HAP-1 (cell line): Measurements from ENCODE around the gene ENAM.

Source experiments
- DNase-seq, 2 experiments: peaks; one replicate each; pipeline ENCODE4 v3.0.0-alpha.2; 2016 to 2020; ENCODE audit warnings: low spot score in 2 of 2
- H3K27me3 ChIP-seq: fragments of 250-450 bp; sonication (Bioruptor Pico); 2 replicates; pipeline ENCODE4 v1.5.1; 2020; ENCODE audit warnings: low read depth, mild to moderate bottlenecking, moderate library complexity
- H3K36me3 ChIP-seq: fragments of 250-450 bp; sonication (Bioruptor Pico); replicated peaks from 2 replicates; pipeline ENCODE4 v1.5.1; 2020; ENCODE audit warnings: mild to moderate bottlenecking
- H3K4me1 ChIP-seq: fragments of 250-450 bp; sonication (Bioruptor Pico); 2 replicates; pipeline ENCODE4 v1.5.1; 2020; ENCODE audit warnings: mild to moderate bottlenecking
- H3K4me3 ChIP-seq: fragments of 250-450 bp; sonication (Bioruptor Pico); 2 replicates; pipeline ENCODE4 v1.5.1; 2020; ENCODE audit warnings: mild to moderate bottlenecking, moderate library complexity
- H3K9me3 ChIP-seq: fragments of 250-450 bp; sonication (Bioruptor Pico); 2 replicates; pipeline ENCODE4 v1.5.1; 2020; ENCODE audit warnings: mild to moderate bottlenecking, moderate library complexity
- in situ Hi-C: fragments of 300-500 bp; cut with MboI; formaldehyde crosslinking; loops from 3 replicates; pipeline ENCODE4 v1.14.3; 2020; ENCODE audit warnings: low sequenced_read_pairs, inconsistent platforms, mixed read lengths

ENAM gene, protein sequence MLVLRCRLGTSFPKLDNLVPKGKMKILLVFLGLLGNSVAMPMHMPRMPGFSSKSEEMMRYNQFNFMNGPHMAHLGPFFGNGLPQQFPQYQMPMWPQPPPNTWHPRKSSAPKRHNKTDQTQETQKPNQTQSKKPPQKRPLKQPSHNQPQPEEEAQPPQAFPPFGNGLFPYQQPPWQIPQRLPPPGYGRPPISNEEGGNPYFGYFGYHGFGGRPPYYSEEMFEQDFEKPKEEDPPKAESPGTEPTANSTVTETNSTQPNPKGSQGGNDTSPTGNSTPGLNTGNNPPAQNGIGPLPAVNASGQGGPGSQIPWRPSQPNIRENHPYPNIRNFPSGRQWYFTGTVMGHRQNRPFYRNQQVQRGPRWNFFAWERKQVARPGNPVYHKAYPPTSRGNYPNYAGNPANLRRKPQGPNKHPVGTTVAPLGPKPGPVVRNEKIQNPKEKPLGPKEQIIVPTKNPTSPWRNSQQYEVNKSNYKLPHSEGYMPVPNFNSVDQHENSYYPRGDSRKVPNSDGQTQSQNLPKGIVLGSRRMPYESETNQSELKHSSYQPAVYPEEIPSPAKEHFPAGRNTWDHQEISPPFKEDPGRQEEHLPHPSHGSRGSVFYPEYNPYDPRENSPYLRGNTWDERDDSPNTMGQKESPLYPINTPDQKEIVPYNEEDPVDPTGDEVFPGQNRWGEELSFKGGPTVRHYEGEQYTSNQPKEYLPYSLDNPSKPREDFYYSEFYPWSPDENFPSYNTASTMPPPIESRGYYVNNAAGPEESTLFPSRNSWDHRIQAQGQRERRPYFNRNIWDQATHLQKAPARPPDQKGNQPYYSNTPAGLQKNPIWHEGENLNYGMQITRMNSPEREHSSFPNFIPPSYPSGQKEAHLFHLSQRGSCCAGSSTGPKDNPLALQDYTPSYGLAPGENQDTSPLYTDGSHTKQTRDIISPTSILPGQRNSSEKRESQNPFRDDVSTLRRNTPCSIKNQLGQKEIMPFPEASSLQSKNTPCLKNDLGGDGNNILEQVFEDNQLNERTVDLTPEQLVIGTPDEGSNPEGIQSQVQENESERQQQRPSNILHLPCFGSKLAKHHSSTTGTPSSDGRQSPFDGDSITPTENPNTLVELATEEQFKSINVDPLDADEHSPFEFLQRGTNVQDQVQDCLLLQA

DNA sequence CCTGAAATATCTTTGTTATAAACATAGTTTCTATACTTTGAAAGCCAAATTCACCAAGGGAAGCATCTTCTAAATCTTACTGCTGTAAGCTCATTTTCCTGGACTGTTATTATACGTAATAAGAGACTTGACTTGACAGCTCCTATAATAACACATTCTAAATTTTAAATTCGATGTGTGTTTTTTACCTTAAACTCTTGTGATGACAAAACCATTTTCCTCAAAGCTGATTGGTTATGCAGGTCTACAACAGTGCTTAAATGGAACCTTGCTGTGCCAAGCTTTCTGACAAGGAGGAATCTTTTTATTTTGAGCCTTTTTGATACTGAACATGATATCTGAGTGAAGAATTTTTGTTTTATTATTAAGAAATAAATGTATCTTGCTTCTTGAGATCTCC is at the start of gene ENAM:
Gene ENAM, plus strand, starts transcription at position 301 of the 400 bp plus-strand sequence. CDS start 757 bp downstream, outside the sequence.
- no peak within 1 kb of the TSS for H3K4me3 ChIP-seq
- H3K9me3 ChIP-seq = no peaks in the 10 kb centered on the region
- H3K36me3 ChIP-seq = no peaks in the 10 kb centered on the region
- no peaks in the 10 kb centered on the region for H3K4me1 ChIP-seq
- H3K27me3 ChIP-seq = no peaks in the 10 kb centered on the region
- DNase-seq = no peak
- in situ Hi-C loops = no loop called here

DNA sequence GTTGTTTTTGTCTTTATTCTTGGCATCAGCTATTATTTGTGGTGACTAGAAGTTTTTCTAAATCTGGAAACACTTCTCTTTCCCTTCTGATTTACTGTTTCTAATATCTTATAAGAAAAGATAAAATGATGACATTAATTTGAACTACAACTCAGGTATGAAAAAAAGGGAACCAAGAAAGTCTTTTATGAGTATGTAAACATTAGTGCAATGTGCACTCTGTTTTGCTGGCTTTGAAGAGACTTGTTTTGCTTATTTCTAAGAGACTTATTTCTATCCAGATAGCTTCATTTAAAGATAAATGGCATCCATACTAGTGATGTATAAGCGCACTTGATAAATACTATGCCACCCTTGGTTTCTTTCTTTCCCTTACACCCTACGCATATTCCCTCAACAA is 46.6 kb upstream of the ENAM start:
- Histone ChIP-seq H3K4me1 (no peaks in the 10 kb centered on the region), H3K9me3 (no peaks in the 10 kb centered on the region), H3K4me3 (no peak overlapping the region), H3K27me3 (no peaks in the 10 kb centered on the region), H3K36me3 (no peaks in the 10 kb centered on the region)
- in situ Hi-C loops = no loop called here
- DNase-seq = no peak

DNA sequence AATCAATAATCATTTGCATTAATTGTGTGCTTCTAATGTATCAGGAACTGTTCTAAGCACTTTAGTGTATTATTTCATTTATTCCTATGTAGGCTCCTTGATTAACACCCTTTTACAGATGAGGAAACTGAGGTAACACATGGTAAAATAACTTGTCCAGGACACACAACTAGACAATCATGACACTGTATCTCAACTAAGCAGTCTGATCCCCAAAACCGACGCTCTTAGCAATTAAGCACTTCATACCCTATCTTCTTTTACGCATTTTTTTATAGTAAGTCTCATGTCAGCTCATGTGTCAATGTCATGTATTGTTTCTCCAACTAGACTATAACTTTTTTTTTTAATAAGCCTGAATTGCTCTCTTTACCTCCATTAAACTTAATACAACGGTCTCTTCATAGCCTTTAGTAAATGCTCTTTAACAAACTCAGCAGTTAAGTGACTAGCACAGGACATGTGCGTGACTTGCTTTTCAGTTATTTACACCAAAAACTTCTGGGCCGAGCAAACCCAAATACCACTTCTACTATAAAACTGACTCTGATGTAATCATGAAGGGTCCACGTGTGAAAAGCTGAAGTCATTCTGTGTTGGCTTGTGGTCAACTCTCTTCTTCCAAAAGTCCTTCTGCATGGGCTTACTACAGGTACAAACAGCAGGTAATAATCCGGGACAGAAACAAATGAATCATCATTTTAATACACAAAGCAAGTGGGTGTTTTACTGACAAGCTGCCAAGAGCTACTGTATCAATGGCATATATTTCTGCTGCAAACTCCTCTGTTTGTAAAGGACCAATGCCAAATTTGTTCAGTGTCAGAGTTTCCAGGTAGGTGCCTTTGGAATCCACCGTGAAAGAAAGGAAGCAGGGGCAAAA is 44.4 kb upstream of the ENAM start:
- Histone ChIP-seq H3K27me3 (no peaks in the 10 kb centered on the region), H3K36me3 (no peaks in the 10 kb centered on the region), H3K4me3 (no peak overlapping the region), H3K4me1 (no peaks in the 10 kb centered on the region), H3K9me3 (no peaks in the 10 kb centered on the region)
- in situ Hi-C loops = no loop called here
- DNase-seq = no peak

DNA sequence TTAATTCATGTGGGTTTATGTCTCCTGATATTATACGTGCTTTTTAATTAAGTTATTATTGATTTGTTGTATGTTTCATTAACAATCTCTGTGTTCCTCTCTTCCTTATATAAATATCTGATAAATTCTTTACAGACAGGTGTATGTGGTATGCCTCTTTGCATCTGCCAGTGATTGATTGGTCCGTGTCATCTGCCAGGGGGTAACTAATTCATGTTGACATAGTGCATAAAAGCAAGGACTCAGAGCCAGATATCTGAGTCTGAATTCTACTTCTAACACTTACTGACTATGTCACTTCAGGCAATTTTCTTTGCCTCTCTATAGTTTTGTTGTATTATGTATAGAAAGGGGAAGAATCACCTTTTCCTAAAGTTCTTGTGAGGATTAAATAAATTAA is 41.7 kb upstream of the ENAM start:
- in situ Hi-C loops = no loop called here
- H3K9me3 ChIP-seq = no peaks in the 10 kb centered on the region
- DNase-seq = no peak

DNA sequence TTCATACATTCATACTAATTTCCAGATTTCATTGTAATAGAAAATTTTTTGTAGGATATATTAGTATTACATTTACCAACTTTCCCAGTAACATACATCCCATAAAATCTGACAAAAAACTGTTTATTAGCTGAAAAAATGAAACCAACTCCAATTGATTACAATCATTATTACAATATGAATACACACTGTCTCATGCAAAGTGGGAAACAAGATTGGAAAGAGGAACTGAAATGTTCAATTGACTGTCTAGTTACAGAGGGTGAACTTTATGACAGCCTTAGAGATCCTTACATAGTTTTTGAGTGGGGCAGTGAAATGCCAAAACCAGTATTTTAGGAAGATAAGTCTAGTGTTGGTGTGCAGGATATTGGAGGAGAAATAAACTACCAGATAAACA is 38.8 kb upstream of the ENAM start:
- Histone ChIP-seq H3K36me3 (no peaks in the 10 kb centered on the region), H3K27me3 (no peaks in the 10 kb centered on the region), H3K9me3 (no peaks in the 10 kb centered on the region), H3K4me3 (no peak overlapping the region), H3K4me1 (peaks cover 10% of the 10 kb centered on the region)
- in situ Hi-C loops = no loop called here
- DNase-seq = no peak

More for the DNA sequence above, 41.7 kb upstream of the ENAM start:
- Histone ChIP-seq H3K4me1 (peaks cover 10% of the 10 kb centered on the region), H3K36me3 (no peaks in the 10 kb centered on the region), H3K4me3 (no peak overlapping the region), H3K27me3 (no peaks in the 10 kb centered on the region)

DNA sequence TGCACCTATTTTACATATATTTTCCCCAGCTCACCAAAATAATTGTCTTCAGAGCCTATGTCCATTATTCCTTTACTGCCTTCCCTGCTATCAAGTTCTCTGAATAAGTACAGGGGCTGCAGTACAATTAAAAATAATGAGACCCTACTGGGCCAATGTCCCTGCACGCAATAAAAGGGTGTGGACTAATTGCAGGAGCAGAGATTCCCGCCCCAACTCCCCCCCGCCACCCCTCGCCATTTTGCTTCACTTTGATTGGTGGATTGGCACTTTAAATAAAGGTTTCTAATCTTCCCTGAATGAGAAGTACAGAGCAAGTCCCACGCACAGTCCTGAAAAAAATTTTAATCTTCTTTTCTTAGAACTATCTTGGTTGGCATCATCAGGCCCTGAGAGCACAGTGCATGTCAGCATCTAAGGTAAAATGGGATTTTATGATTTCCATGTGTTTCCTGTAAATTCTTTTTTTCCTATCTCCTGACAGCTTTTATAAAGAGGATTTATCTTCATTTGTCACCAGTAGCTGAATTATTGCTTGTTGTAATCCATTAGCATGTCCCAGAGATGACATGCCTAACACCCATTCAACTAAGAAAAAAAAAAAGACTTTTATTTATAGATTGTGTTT is 36.5 kb upstream of the ENAM start, which contains the start of gene AMBN:
Gene AMBN, plus strand, starts transcription at position 302 of the 628 bp plus-strand sequence. Its CDS starts 103 bp downstream, at position 405.
- in situ Hi-C loops = no loop called here
- peak; percentile 35 to 59 for DNase-seq
- H3K27me3 ChIP-seq = no peaks in the 10 kb centered on the region
- no peak within 1 kb of the TSS for H3K4me3 ChIP-seq
- no peaks in the 10 kb centered on the region for H3K36me3 ChIP-seq
- H3K4me1 ChIP-seq = peaks cover 10% of the 10 kb centered on the region
- no peaks in the 10 kb centered on the region for H3K9me3 ChIP-seq

DNA sequence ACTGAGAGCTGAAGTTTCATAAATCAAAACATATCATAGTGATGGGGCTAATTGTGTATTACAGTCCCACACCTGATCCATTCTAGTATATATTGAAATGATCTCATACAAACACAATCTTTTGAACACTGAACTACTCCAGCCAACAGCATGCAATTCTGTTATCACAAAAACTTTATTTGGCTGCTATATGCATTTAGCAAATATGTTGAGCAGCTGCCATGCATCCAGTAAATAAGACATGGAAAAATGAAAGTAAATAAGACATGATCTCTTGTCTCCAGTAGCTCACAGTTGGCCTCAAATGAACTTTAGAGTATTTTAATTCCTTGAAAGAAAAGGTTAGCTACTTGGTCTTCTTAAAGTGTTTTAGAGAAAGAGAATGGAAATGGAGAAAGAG is 34.3 kb upstream of the ENAM start:
- H3K9me3 ChIP-seq = no peaks in the 10 kb centered on the region
- in situ Hi-C loops = no loop called here
- no peak overlapping the region for H3K4me3 ChIP-seq

DNA sequence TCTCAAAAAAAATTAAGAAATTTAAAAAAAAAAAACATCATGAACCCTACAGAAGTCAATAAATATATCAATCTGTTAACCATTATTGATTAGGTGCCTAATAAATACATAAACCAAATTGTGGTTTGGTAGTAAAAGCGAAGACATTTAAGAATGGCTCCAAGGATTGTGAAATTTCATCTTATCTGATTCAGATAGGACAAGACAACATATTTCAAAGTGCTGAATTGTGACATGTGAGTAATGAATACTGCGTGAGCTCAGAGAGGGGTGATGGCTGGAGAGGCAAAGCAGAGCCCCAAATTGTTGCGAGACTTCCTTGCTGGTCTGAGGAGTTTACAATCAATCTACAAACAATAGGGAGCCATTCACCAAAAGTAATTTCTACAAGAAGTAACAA is 28.2 kb upstream of the ENAM start:
- peaks cover 27% of the 10 kb centered on the region for H3K27me3 ChIP-seq
- no peaks in the 10 kb centered on the region for H3K36me3 ChIP-seq
- H3K9me3 ChIP-seq = no peaks in the 10 kb centered on the region
- H3K4me1 ChIP-seq = no peaks in the 10 kb centered on the region
- in situ Hi-C loops = no loop called here
- H3K4me3 ChIP-seq = no peak overlapping the region
- no peak for DNase-seq

More for the DNA sequence above, 34.3 kb upstream of the ENAM start:
- H3K4me1 ChIP-seq = peaks cover 10% of the 10 kb centered on the region
- H3K27me3 ChIP-seq = 0 out of 2 replicates have a peak, but pooled peaks cover 3% of the 10 kb centered on the region
- H3K36me3 ChIP-seq = no peaks in the 10 kb centered on the region
- DNase-seq = no peak

DNA sequence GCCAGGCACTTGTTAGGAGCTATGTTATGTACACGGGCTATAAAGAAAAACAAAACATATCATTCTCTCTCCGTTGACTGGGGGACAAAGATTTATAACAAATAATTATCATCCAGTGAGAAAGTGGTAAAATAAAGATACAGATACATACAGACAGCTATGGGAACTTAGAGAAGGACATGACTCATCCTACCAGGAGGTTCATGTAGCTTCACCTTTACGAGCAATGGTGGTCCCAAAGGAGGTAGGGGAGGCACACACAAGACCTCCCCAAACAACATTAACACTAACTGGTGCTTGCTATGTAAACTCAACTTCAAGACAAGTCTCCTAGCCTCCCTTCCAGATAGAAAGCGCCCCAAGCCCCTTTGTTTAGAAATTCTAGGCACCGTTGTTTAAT is 27.6 kb upstream of the ENAM start:
- in situ Hi-C loops = no loop called here
- Histone ChIP-seq H3K27me3 (peaks cover 27% of the 10 kb centered on the region), H3K4me3 (no peak overlapping the region), H3K4me1 (no peaks in the 10 kb centered on the region), H3K36me3 (no peaks in the 10 kb centered on the region), H3K9me3 (no peaks in the 10 kb centered on the region)
- DNase-seq = no peak

DNA sequence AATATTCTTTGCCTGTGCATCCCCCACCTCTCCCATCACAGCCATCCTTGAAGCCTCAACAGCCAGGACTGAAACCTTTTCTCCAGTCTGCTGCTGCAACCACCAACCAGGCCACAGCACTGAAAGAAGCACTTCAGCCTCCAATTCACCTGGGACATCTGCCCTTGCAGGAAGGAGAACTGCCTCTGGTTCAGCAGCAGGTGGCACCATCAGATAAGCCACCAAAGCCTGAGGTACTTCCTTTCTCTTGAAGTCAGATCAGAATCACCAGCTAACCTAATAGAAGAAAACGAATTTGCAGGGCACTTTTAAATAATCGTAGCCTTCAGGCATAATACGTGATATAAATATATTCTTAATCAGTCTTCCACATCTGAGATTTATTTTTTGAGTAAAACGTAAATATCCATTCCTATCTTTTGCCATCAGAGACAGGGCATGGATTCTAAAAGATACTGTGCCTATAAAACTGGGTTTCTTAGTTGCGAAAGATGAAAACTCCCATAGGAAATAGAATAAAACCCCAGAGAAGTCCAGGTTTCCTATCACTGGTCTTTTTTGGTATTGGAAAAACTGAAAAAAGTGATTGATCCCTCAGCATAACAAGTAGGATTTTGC is 27.0 kb upstream of the ENAM start:
- H3K9me3 ChIP-seq = no peaks in the 10 kb centered on the region
- in situ Hi-C loops = no loop called here
- no peaks in the 10 kb centered on the region for H3K4me1 ChIP-seq
- peaks cover 28% of the 10 kb centered on the region for H3K27me3 ChIP-seq
- no peak overlapping the region for H3K4me3 ChIP-seq
- no peaks in the 10 kb centered on the region for H3K36me3 ChIP-seq
- DNase-seq = peak; percentile 56 to 67

DNA sequence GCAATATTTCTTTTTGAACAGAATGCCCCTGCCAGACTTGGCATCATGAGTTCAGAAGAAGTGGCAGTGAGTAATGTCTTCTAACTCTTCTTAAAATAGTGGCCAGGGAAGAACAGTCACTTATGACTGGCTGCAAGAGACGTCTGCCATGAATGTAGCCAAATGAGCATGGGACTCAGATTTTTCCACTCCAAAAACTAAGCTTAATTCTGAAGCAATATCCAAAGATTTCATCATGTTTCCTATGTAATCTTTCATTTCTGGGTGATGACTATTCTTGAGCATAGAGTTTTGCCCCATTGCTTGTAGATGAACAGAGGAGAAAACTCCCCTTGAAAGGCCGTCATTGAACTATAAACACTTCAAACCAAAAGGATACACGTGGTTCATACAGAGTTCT is 24.7 kb upstream of the ENAM start:
- Histone ChIP-seq H3K27me3 (peaks cover 29% of the 10 kb centered on the region), H3K4me3 (no peak overlapping the region), H3K36me3 (no peaks in the 10 kb centered on the region), H3K4me1 (no peaks in the 10 kb centered on the region), H3K9me3 (no peaks in the 10 kb centered on the region)
- DNase-seq = no peak
- in situ Hi-C loops = no loop called here

DNA sequence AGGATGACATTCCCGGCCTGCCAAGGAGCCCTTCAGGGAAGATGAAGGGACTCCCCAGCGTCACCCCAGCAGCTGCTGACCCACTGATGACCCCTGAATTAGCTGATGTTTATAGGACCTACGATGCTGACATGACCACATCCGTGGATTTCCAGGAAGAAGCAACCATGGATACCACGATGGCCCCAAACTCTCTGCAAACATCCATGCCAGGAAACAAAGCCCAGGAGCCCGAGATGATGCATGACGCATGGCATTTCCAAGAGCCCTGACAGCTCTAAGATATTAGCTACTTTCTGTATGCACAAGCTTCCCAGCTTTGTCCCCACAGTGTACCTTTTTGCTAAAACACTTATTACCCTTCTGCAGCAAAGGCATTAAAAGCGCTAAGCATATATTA is 22.1 kb upstream of the ENAM start:
- peaks cover 34% of the 10 kb centered on the region for H3K27me3 ChIP-seq
- H3K4me3 ChIP-seq = no peak overlapping the region
- H3K9me3 ChIP-seq = no peaks in the 10 kb centered on the region
- no peaks in the 10 kb centered on the region for H3K4me1 ChIP-seq
- no peaks in the 10 kb centered on the region for H3K36me3 ChIP-seq
- in situ Hi-C loops = no loop called here
- no peak for DNase-seq
